Measurements from ENCODE around the gene SHCBP1L.

DNA sequence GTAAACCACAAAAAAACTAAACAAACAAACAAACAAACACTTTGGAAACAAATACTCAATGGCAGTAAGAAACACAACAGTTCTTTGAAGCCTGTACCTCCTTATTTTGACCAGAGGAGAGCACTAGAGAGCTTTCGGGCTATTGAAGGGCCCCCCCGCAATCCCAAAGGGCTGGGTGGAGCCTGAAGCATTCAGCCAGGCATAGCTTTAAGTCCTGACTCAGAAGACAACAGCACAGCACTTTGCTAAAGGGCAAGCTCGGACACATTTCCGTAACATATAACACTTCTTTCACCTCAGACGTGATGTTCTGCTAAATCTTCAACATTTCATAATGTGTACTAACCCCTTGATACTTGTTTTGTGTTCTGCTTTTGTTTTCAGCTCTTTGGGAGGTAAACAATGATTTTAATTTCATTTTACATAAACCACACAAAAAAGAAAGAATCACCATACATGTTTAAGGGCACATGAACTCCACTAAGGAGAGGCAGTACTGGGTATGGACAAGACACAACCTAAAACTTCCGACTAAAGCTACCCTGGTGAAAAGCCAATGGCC, 9.7 kb upstream of the SHCBP1L start:
- TF ChIP-seq POLR2A (IDR thresholded peaks at IDR 0.05; ENCODE audit: low read depth, low read length) (peak; percentile 39; the same call in 1 of the 2 replicates), POLR2AphosphoS5 (IDR thresholded peaks at IDR 0.05; ENCODE audit: low read depth, low read length) (no peak), TAF1 (IDR thresholded peaks at IDR 0.05; ENCODE audit: borderline replicate concordance, low read depth, low read length) (peak; percentile 31; the same call in 1 of the 2 replicates)
